Osteoblast (primary cell): ENCODE measurements around the gene SCAMP5. TPM values are rescaled to one million over a fixed set of nuclear protein-coding genes. Genes with fewer than 3 reads are reported as not detected.

Source experiments
- DNase-seq: peaks from one replicate; pipeline ENCODE4 v3.0.0; 2011; ENCODE audit warnings: low spot score, mixed read lengths; ENCODE audit not compliant: insufficient read length; ENCODE audit errors: missing footprints
- H2AFZ ChIP-seq: 2 replicates; pipeline ENCODE4 v1.6.0; 2011; ENCODE audit warnings: mild to moderate bottlenecking, low read length
- H3K27ac ChIP-seq: 2 replicates; pipeline ENCODE4 v1.5.1; 2011; ENCODE audit warnings: mild to moderate bottlenecking, low read depth, low read length, moderate library complexity
- H3K27me3 ChIP-seq: 2 replicates; pipeline ENCODE4 v1.6.0; 2012; ENCODE audit warnings: mild to moderate bottlenecking, control low read depth, inconsistent platforms, low read length, moderate library complexity; ENCODE audit not compliant: insufficient read depth
- H3K36me3 ChIP-seq: 2 replicates; pipeline ENCODE4 v1.5.1; 2011; ENCODE audit warnings: mild to moderate bottlenecking, low read length, control low read depth, moderate library complexity; ENCODE audit not compliant: insufficient read depth
- H3K4me1 ChIP-seq: 2 replicates; pipeline ENCODE4 v1.5.1; 2011; ENCODE audit warnings: mild to moderate bottlenecking, low read length, control low read depth, moderate library complexity; ENCODE audit not compliant: insufficient read depth
- H3K4me2 ChIP-seq: 2 replicates; pipeline ENCODE4 v1.6.0; 2011; ENCODE audit warnings: mild to moderate bottlenecking, low read length; ENCODE audit not compliant: insufficient read depth
- H3K4me3 ChIP-seq: fragments of 200-600 bp; sonication (generic); 3 replicates; pipeline ENCODE4 v1.5.1; 2012; ENCODE audit warnings: mild to moderate bottlenecking, low read length, inconsistent platforms; ENCODE audit not compliant: insufficient read depth
- H3K79me2 ChIP-seq: 2 replicates; pipeline ENCODE4 v1.6.0; 2012; ENCODE audit warnings: mild to moderate bottlenecking, low read length, control low read depth, inconsistent platforms; ENCODE audit not compliant: insufficient read depth
- H3K9me3 ChIP-seq: 2 replicates; pipeline ENCODE4 v1.5.1; 2011; ENCODE audit warnings: low read depth, low read length, control low read depth
- H4K20me1 ChIP-seq: 2 replicates; pipeline ENCODE4 v1.6.0; 2012; ENCODE audit warnings: mild to moderate bottlenecking, low read length, control low read depth; ENCODE audit not compliant: insufficient read depth
- CTCF ChIP-seq: IDR thresholded peaks from 2 replicates; pipeline ENCODE4 v1.5.1; 2011; ENCODE audit warnings: mild to moderate bottlenecking, low read depth, low read length, moderate library complexity; ENCODE audit errors: extremely low read depth
- total RNA-seq: library from RNA; depleted of rRNA; stranded (reverse); fragments of >200 nt; gene quantifications from 2 replicates; pipeline ENCODE4 v1.2.3, GENCODE V29; 2012

The SCAMP5 gene
- total RNA-seq, 1 donor = 1.8 TPM

- Histone ChIP-seq H3K36me3 (no peaks in the 10 kb centered on the region), H3K27ac (peak overlapping the region; percentile 93), H3K27me3 (no peaks in the 10 kb centered on the region), H2AFZ (peak overlapping the region; percentile 78), H3K9me3 (no peaks in the 10 kb centered on the region), H3K4me2 (peak overlapping the region; percentile 73), H3K4me3 (peak overlapping the region; percentile 44), H4K20me1 (peaks cover 19% of the 10 kb centered on the region), H3K79me2 (peaks cover 3% of the 10 kb centered on the region), H3K4me1 (peaks cover 25% of the 10 kb centered on the region)
- TF ChIP-seq CTCF = peak; percentile 72
- peak; percentile 97 for DNase-seq
These were observed 48.3 kb downstream of the SCAMP5 start for GRCh38 chr15:75043509-75044257.

- H2AFZ ChIP-seq = peak overlapping the region; percentile 78
- H3K4me2 ChIP-seq = peak overlapping the region; percentile 73
These were observed 49.0 kb downstream of the SCAMP5 start for GRCh38 chr15:75044258-75044878.

GRCh38 chr15:75045332-75046015 lies 50.1 kb downstream of the SCAMP5 start:
- no peaks in the 10 kb centered on the region for H3K27me3 ChIP-seq
- no peak for TF ChIP-seq CTCF
- no peaks in the 10 kb centered on the region for H3K36me3 ChIP-seq
- peaks cover 17% of the 10 kb centered on the region for H4K20me1 ChIP-seq
- H3K79me2 ChIP-seq = no peaks in the 10 kb centered on the region
- H3K27ac ChIP-seq = no peak overlapping the region
- DNase-seq = no peak
- no peak overlapping the region for H3K4me3 ChIP-seq
- H3K4me1 ChIP-seq = peaks cover 25% of the 10 kb centered on the region
- no peaks in the 10 kb centered on the region for H3K9me3 ChIP-seq
- no peak overlapping the region for H3K4me2 ChIP-seq
- no peak overlapping the region for H2AFZ ChIP-seq

More at GRCh38 chr15:75044258-75044878, 49.0 kb downstream of the SCAMP5 start:
- H3K27ac ChIP-seq = peak overlapping the region; percentile 93
- H3K79me2 ChIP-seq = no peaks in the 10 kb centered on the region
- H3K9me3 ChIP-seq = no peaks in the 10 kb centered on the region
- no peaks in the 10 kb centered on the region for H3K27me3 ChIP-seq
- no peak for TF ChIP-seq CTCF
- peak; percentile 41 for DNase-seq
- H3K4me1 ChIP-seq = peaks cover 25% of the 10 kb centered on the region
- peaks cover 17% of the 10 kb centered on the region for H4K20me1 ChIP-seq
- H3K4me3 ChIP-seq = peak overlapping the region; percentile 44
- H3K36me3 ChIP-seq = no peaks in the 10 kb centered on the region

- no peak for DNase-seq
- Histone ChIP-seq H3K4me3 (no peak overlapping the region), H3K27ac (no peak overlapping the region), H4K20me1 (peaks cover 10% of the 10 kb centered on the region), H3K36me3 (no peaks in the 10 kb centered on the region), H3K9me3 (no peaks in the 10 kb centered on the region), H3K79me2 (no peaks in the 10 kb centered on the region), H3K4me2 (no peak overlapping the region), H3K4me1 (peaks cover 16% of the 10 kb centered on the region), H3K27me3 (no peaks in the 10 kb centered on the region), H2AFZ (no peak overlapping the region)
- TF ChIP-seq CTCF = no peak
These were observed 53.0 kb downstream of the SCAMP5 start for GRCh38 chr15:75048394-75048793.
